Measurements from ENCODE around the gene LHPP.

- TF ChIP-seq CTCF (IDR thresholded peaks at IDR 0.05) (no peak), EZH2 (IDR thresholded peaks at IDR 0.05) (no peak), EZH2phosphoT487 (IDR thresholded peaks at IDR 0.05) (no peak)
Observed at GRCh38 chr10:124436191-124436638, 25.4 kb upstream of the LHPP start.

All from neural progenitor cell (in vitro differentiated cells).